C4-2B (cell line): ENCODE data around the gene MYO7B.
A peak's percentile ranks its signal among the peaks of the same experiment; 100 is the strongest.
"Not testable (repeated sequence)": the region's sequence is repeated elsewhere in the genome, so short reads cannot be mapped to it uniquely, and the experiment has no call there.

ENCODE experiments used
- H3K27ac ChIP-seq: fragments of 450-650 bp; 2 replicates; pipeline ENCODE4 v1.5.1; 2017
- ZFX ChIP-seq: fragments of 450-650 bp; IDR thresholded peaks from 2 replicates; pipeline ENCODE4 v1.6.1; 2017
- TF ChIP-seq, protein P1 (sequence below): fragments of 450-650 bp; conservative IDR thresholded peaks from 2 replicates; pipeline ENCODE4 v1.5.1; 2017; ENCODE audit warnings: mild to moderate bottlenecking

The MYO7B gene

DNA sequence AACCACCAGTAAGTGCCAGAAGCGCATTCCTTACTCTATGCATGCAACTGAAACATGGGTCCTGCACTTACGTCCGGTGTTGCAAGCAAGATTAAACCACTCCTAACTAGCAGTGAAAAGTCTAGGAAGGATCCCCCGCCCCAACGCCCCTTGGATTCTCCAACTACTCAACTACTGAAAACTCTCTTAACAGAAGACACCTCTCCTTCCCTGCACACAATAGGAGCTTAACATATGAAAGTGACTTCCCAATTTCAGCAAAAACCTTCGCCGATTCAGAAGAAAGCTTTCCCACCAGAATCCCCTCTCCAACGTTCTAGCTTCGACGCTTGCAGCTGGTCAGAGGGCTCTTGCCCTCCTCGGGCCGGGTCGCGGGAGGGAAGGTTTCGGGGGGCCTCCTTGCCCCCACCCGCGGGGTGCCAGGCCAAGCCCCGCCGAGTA is 9.8 kb upstream of the MYO7B start:
- peak overlapping the region; percentile 97 for H3K27ac ChIP-seq
- TF ChIP-seq, protein P1, sequence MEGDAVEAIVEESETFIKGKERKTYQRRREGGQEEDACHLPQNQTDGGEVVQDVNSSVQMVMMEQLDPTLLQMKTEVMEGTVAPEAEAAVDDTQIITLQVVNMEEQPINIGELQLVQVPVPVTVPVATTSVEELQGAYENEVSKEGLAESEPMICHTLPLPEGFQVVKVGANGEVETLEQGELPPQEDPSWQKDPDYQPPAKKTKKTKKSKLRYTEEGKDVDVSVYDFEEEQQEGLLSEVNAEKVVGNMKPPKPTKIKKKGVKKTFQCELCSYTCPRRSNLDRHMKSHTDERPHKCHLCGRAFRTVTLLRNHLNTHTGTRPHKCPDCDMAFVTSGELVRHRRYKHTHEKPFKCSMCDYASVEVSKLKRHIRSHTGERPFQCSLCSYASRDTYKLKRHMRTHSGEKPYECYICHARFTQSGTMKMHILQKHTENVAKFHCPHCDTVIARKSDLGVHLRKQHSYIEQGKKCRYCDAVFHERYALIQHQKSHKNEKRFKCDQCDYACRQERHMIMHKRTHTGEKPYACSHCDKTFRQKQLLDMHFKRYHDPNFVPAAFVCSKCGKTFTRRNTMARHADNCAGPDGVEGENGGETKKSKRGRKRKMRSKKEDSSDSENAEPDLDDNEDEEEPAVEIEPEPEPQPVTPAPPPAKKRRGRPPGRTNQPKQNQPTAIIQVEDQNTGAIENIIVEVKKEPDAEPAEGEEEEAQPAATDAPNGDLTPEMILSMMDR, result no peak
- no peak for TF ChIP-seq ZFX

DNA sequence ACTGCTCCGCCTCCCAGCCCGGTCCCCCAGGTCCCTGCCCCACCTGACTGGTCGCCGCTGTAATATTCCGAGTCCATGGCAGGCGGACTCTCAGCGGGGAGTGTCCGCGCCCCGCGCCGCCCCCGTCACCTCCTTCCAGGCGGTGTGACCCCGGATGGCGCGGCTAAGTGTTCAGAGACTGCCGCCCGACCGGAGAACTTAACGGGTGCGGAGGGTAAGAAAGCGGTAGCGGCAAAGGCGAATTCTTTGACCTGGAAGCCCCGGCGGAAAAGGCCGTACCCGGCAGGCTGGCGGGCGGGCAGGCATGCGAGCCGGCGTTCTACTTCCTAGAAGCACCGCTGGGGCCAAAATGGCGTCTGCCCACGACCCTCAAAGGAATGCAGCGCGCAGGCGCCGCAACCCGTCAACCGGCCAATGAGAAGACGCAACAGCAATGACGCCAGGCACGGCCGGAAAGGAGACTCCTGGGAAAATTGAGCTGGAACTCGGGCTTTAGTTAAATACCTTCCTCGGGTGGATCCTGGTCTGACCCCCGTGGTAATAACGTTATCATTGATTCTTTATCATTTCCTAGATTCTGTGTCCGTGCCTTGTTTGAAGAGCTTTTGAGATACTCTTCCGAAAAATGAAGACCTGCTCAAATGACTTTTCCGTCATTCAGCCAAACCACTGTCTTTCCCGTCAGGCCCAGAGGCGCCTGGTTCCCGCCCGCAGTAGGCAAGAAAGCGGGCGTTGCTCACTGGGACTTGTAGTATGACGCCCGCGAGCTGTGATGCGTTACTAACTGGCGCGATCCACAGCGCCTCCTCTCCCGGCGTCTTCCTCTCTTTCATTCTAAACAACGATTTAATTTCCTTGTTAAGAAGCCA is 9.1 kb upstream of the MYO7B start, which contains the start of gene IWS1:
IWS1 (minus strand) TSS at position 358 of the 869 bp plus-strand sequence; CDS start at position 77, 281 bp downstream.
- H3K27ac ChIP-seq, result peak within 1 kb of the TSS; percentile 97
- peak; percentile 29; the same call in 1 of the 2 replicates for TF ChIP-seq ZFX
- TF ChIP-seq, protein P1, result no peak; the same call in 1 of the 2 replicates

DNA sequence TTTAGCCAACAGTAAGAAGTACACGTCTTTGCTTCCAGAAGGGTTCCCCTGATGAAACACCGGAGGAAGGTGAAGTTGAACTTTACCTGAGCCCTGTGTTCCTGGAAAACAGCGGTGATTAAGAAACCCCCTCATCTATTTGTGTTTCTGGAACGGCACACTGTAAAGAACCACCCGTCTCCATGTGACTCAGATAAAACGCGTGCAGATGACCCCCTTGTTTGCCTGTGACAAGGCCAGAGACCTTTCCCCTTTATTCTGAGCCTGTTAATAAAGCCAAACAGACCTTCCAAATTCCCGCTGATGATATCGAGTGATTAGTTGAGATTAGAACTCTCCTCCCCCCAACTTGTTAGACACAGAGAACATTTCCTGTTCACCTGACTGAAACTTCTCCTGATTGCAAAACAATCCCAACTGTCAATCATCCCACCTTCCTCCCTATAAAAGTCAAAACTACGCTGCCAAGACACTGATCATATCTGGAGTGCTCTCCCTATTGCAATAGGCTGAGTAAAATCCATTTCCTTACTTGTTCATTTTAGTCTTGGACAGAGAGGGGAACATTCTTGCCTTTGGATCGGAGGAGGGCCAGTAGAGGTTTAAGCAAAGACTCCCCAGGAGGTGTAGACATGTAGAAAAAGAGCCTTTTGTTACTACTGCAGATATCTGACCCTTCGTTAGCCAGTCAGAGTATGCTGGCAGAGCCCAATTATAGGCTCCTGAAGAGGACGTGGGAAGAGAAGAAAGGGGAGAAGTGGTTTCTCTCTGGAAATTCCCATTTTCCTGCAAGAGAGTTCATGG is 8.3 kb upstream of the MYO7B start:
- peak overlapping the region; percentile 97 for H3K27ac ChIP-seq
- no peak for TF ChIP-seq ZFX
- TF ChIP-seq, protein P1, result peak; percentile 18; the same call in 1 of the 2 replicates

DNA sequence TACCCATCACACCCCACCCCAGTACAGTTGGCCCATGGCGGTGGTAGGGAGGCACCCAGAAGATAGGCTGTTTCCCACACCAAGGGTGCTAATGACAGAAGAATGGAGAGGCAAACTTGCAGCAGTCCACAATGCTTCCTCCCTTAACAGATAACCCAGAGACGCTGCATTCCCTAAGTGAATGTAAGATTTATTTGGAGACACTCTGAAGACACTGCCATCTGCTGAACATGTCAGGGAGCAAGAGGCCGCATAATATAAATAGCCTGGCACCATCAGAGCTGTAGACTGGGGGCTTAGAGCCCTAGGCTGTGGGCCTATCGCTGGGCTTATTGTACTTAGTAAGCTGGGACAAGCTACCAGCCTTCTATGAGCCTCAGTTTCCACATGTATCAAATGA is 7.0 kb upstream of the MYO7B start:
- peak overlapping the region; percentile 18; the same call in 1 of the 2 replicates for H3K27ac ChIP-seq

DNA sequence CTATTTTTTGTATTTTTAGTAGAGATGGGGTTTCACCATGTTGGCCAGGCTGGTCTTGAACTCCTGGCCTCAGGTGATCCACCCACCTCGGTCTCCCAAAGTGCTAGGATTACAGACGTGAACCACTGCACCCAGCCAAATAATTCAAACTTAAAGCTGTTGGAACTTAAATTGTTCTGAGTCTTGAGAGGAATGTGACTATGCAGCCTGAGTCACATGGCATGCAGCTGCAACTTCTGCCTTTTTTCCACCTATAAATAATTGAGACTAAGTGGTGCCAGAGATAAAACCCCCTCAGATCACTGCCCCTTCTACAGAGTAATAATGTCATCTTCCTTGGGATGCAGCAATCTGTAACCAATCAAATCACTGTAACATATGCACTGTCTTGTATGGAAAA is 6.1 kb upstream of the MYO7B start:
- H3K27ac ChIP-seq, result not testable (repeated sequence)

More for the DNA sequence above, 7.0 kb upstream of the MYO7B start:
- TF ChIP-seq, protein P1, result no peak
- no peak for TF ChIP-seq ZFX

DNA sequence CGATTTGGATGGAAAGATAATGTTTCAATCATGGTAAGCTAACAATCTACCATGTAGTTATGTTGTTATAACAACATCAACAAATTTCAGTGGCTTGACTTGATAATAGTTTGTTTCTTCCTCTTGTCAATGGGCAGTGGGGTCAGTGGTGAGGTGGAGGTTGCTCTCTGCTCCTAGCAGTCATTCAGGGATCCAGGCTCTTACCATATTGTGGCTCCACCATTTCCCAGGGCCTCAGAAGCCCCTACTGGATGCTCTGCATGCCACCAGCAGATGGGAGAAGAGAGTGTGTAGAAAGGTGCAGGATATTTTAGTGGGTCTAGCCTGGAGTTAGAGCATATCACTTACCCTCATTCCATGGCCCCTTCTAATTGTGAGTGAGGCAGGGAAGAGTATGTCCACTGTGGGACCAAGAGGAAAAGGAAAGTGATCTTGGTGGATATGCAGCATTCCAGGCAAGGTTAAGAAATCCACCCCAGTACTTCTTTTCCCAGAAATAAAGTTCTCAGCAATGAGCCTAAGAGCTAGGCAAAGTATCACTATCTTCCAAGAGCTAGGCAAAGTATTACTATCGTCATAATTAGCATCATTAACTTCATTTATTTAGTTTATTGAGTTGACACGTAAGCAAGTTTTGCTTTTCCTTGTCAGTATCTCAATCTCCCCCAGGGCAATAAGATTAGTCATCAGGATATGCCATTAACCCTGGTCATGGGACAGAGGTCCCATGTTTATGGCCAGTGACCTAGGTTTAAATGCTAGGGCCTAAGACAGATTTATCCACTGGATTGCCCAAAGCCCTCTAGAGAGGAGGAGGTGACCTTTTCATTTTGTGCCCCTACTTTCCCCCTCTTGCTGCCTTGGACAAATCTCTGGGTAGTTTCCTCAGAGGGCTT is 5.0 kb upstream of the MYO7B start:
- TF ChIP-seq, protein P1, result no peak
- no peak for TF ChIP-seq ZFX
- H3K27ac ChIP-seq, result no peak overlapping the region

DNA sequence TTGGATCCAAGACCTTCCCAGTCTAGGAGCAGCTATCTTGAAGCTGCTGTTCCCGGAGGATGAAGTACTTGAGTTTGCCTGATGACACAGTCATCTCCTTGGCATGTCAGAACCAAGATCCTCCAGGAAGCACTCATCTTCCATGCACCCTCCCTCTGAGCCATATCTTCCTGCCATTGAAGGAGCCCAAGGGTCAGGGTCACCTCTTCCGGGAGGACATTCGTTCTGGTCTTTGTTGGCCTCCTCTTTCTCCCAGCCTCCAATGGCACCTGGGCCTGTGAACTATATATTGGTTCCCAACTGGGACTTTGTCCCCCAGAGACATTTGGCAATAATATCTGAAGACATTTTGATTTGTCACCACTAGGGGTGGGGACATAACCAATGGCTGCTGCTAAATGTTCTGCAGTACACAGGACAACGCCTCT is 4.2 kb upstream of the MYO7B start:
- no peak for TF ChIP-seq ZFX
- TF ChIP-seq, protein P1, result no peak
- no peak overlapping the region for H3K27ac ChIP-seq
